GM18508 (cell line): ENCODE measurements around the gene FAM50A.

Experiments
- ATAC-seq: cut with Tn5 transposase; IDR thresholded peaks from one replicate; pipeline ENCODE4 v1.9.1; 2021; ENCODE audit warnings: moderate number of reproducible peaks; ENCODE audit not compliant: insufficient read depth, unreplicated experiment

The FAM50A gene

GRCh38 chrX:154437971-154438893 is 5.7 kb upstream of the FAM50A start:
- ATAC-seq = no peak

- ATAC-seq = no peak
Observed at GRCh38 chrX:154439841-154440240, 4.1 kb upstream of the FAM50A start.

GRCh38 chrX:154440623-154441357 is 3.2 kb upstream of the FAM50A start:
- ATAC-seq = no peak

- ATAC-seq = no peak
Observed at GRCh38 chrX:154441564-154441963, 2.4 kb upstream of the FAM50A start.

GRCh38 chrX:154441984-154442707 is 1.8 kb upstream of the FAM50A start:
- no peak for ATAC-seq

- no peak for ATAC-seq
Observed at GRCh38 chrX:154443479-154443910, 446 bp upstream of the FAM50A start.

GRCh38 chrX:154444755-154445246 is 860 bp downstream of the FAM50A start:
- ATAC-seq = no peak

GRCh38 chrX:154445776-154446175 is 1.8 kb downstream of the FAM50A start:
- no peak for ATAC-seq

GRCh38 chrX:154446430-154446829 is 2.5 kb downstream of the FAM50A start:
- ATAC-seq = no peak

GRCh38 chrX:154448484-154448883 is 4.5 kb downstream of the FAM50A start:
- ATAC-seq = no peak

GRCh38 chrX:154449618-154450017 is 5.7 kb downstream of the FAM50A start:
- no peak for ATAC-seq

GRCh38 chrX:154450312-154450711 is 6.4 kb downstream of the FAM50A start:
- no peak for ATAC-seq

- no peak for ATAC-seq
Observed at GRCh38 chrX:154452823-154453222, 8.9 kb downstream of the FAM50A start.

GRCh38 chrX:154457491-154458115 is 13.7 kb downstream of the FAM50A start:
- no peak for ATAC-seq

- ATAC-seq = no peak
Observed at GRCh38 chrX:154458116-154458953, 14.4 kb downstream of the FAM50A start, which contains the start of gene PLXNA3. PLXNA3 (plus strand) TSS chrX:154458281; CDS start chrX:154460184, 1,903 bp downstream.

- no peak for ATAC-seq
Observed at GRCh38 chrX:154458954-154459778, 15.2 kb downstream of the FAM50A start.

- no peak for ATAC-seq
Observed at GRCh38 chrX:154459832-154460231, 15.9 kb downstream of the FAM50A start.

- ATAC-seq = no peak
Observed at GRCh38 chrX:154460326-154460725, 16.4 kb downstream of the FAM50A start.
